H1 (cell line): Measurements from ENCODE around the gene LPAR2. TPM values are rescaled to one million over a fixed set of nuclear protein-coding genes. Genes with fewer than 3 reads are reported as not detected.

Source experiments
- CTCF ChIA-PET: fragments of 300-600 bp; sonication (Branson Sonifier 250); formaldehyde crosslinking; loops from one replicate; lab custom pipeline; 2021; ENCODE audit not compliant: partially characterized antibody; lab: Charles Lee
- POLR2A ChIA-PET: fragments of 300-600 bp; sonication (Branson Sonifier 250); formaldehyde crosslinking; loops from one replicate; lab custom pipeline; 2021; ENCODE audit warnings: inconsistent platforms; ENCODE audit not compliant: partially characterized antibody; lab: Charles Lee
- DNase-seq, 2 experiments: peaks; one replicate each; pipeline versions ENCODE4 v3.0.0 to v3.0.0-alpha.2; 2010 to 2022; ENCODE audit warnings: low spot score in 2 of 2, low read depth in 1 of 2, mixed read lengths in 1 of 2
- FAIRE-seq: peaks from 2 replicates; lab custom pipeline; 2011; peaks lifted over from hg19 to GRCh38; lab: Jason Lieb, UNC
- H2AFZ ChIP-seq: 2 replicates; pipeline ENCODE4 v1.8.1; 2012; ENCODE audit warnings: low read length, inconsistent platforms
- H2AK5ac ChIP-seq: 2 replicates; pipeline ENCODE4 v1.6.1; 2013; ENCODE audit warnings: low read depth, low read length
- H2BK120ac ChIP-seq: replicated peaks from 2 replicates; pipeline ENCODE3; 2013; ENCODE audit warnings: low read depth, low read length, inconsistent platforms
- H2BK12ac ChIP-seq: 2 replicates; pipeline ENCODE4 v1.6.1; 2013; ENCODE audit warnings: low read depth, low read length
- H2BK15ac ChIP-seq: 2 replicates; pipeline ENCODE4 v1.6.1; 2013; ENCODE audit warnings: low read length
- H2BK20ac ChIP-seq: 2 replicates; pipeline ENCODE4 v1.6.1; 2013; ENCODE audit warnings: low read length
- H2BK5ac ChIP-seq: 2 replicates; pipeline ENCODE4 v1.6.1; 2013; ENCODE audit warnings: low read depth, low read length
- H3K14ac ChIP-seq: 2 replicates; pipeline ENCODE4 v1.6.1; 2013; ENCODE audit warnings: inconsistent platforms; ENCODE audit not compliant: insufficient read length
- H3K18ac ChIP-seq: 2 replicates; pipeline ENCODE4 v1.6.1; 2013; ENCODE audit warnings: low read length; ENCODE audit errors: extremely low read depth
- H3K23ac ChIP-seq: 2 replicates; pipeline ENCODE4 v1.6.1; 2013; ENCODE audit warnings: inconsistent platforms; ENCODE audit not compliant: insufficient read length
- H3K23me2 ChIP-seq: 2 replicates; pipeline ENCODE4 v1.6.1; 2013; ENCODE audit warnings: low read depth, low read length
- H3K27ac ChIP-seq: 2 replicates; pipeline ENCODE4 v1.6.1; 2011; ENCODE audit warnings: low read depth, low read length, inconsistent platforms
- H3K27me3 ChIP-seq, 4 experiments: replicated peaks in 1 of 4; 1 replicate in 1 of 4; 2 replicates in 3 of 4; pipeline versions ENCODE4 v1.6.1 to v1.8.1; 2011 to 2013; ENCODE audit warnings: low read length in 3 of 4, mild to moderate bottlenecking in 3 of 4, inconsistent platforms in 2 of 4, mixed read lengths in 2 of 4, moderate library complexity in 1 of 4; ENCODE audit not compliant: control insufficient read depth in 3 of 4, insufficient read depth in 3 of 4; ENCODE audit errors: extremely low read depth in 1 of 4
- H3K36me3 ChIP-seq, 4 experiments: 2 replicates each; pipeline versions ENCODE4 v1.6.1 to v1.8.1; 2011 to 2013; ENCODE audit warnings: mild to moderate bottlenecking in 4 of 4, low read length in 3 of 4, moderate library complexity in 2 of 4, control low read depth in 1 of 4, inconsistent platforms in 1 of 4; ENCODE audit not compliant: insufficient read depth in 4 of 4, control insufficient read depth in 2 of 4
- H3K4ac ChIP-seq: replicated peaks from 2 replicates; pipeline ENCODE3; 2013; ENCODE audit warnings: low read length, low read depth, mixed read lengths, inconsistent platforms; ENCODE audit not compliant: insufficient read length
- H3K4me1 ChIP-seq, 4 experiments: replicated peaks in 1 of 4; 1 replicate in 1 of 4; 2 replicates in 3 of 4; pipeline versions ENCODE4 v1.6.1 to v1.8.1; 2011 to 2013; ENCODE audit warnings: low read length in 3 of 4, inconsistent platforms in 2 of 4, mixed read lengths in 1 of 4; ENCODE audit not compliant: insufficient read depth in 4 of 4, control insufficient read depth in 3 of 4
- H3K4me2 ChIP-seq, 2 experiments: 2 replicates each; pipeline versions ENCODE4 v1.6.1 to v1.8.1; 2011 to 2013; ENCODE audit warnings: low read depth in 2 of 2, low read length in 2 of 2, control low read depth in 1 of 2, inconsistent platforms in 1 of 2, mild to moderate bottlenecking in 1 of 2; ENCODE audit not compliant: insufficient read depth in 1 of 2
- H3K4me3 ChIP-seq, 4 experiments: fragments of 200-600, 300-600 bp in 1 of 4; sonication (generic), shearing (Covaris generic), sonication (Bioruptor Twin) in 1 of 4; 2 replicates each; pipeline versions ENCODE4 v1.5.1 to v1.8.1; 2011 to 2016; ENCODE audit warnings: low read length in 4 of 4, low read depth in 3 of 4, control low read depth in 2 of 4, inconsistent platforms in 2 of 4, mild to moderate bottlenecking in 2 of 4, mixed read lengths in 1 of 4, moderate library complexity in 1 of 4; ENCODE audit not compliant: insufficient read depth in 2 of 4; ENCODE audit errors: extremely low read depth in 1 of 4
- H3K56ac ChIP-seq: replicated peaks from 2 replicates; pipeline ENCODE3; 2013; ENCODE audit warnings: low read depth, mild to moderate bottlenecking, mixed read lengths, low read length, inconsistent platforms; ENCODE audit not compliant: insufficient read length
- H3K79me1 ChIP-seq: 2 replicates; pipeline ENCODE4 v1.6.1; 2013; ENCODE audit warnings: low read depth, low read length, control low read depth
- H3K79me2 ChIP-seq, 2 experiments: 2 replicates each; pipeline versions ENCODE4 v1.6.1 to v1.8.1; 2012 to 2013; ENCODE audit warnings: low read length in 2 of 2, mild to moderate bottlenecking in 2 of 2, inconsistent platforms in 1 of 2; ENCODE audit not compliant: insufficient read depth in 2 of 2, control insufficient read depth in 1 of 2
- H3K9ac ChIP-seq, 4 experiments: replicated peaks in 1 of 4; 1 replicate in 1 of 4; 2 replicates in 3 of 4; pipeline versions ENCODE4 v1.6.1 to v1.8.1; 2011 to 2013; ENCODE audit warnings: low read depth in 3 of 4, low read length in 3 of 4, control low read depth in 2 of 4, mild to moderate bottlenecking in 2 of 4, moderate library complexity in 2 of 4, inconsistent platforms in 1 of 4; ENCODE audit errors: extremely low read depth in 1 of 4
- H3K9me3 ChIP-seq, 2 experiments: 2 replicates each; pipeline versions ENCODE4 v1.6.1 to v1.8.1; 2012 to 2013; ENCODE audit warnings: mild to moderate bottlenecking in 2 of 2, moderate library complexity in 2 of 2, control low read depth in 1 of 2, inconsistent platforms in 1 of 2, low read depth in 1 of 2, low read length in 1 of 2, mixed read lengths in 1 of 2; ENCODE audit not compliant: insufficient read depth in 2 of 2
- H4K20me1 ChIP-seq, 2 experiments: replicated peaks in 1 of 2; 2 replicates each; pipeline versions ENCODE3 to v1.8.1; 2011 to 2013; ENCODE audit warnings: inconsistent platforms in 2 of 2, low read length in 2 of 2, mild to moderate bottlenecking in 1 of 2; ENCODE audit not compliant: insufficient read depth in 2 of 2, control insufficient read depth in 1 of 2
- H4K5ac ChIP-seq: 2 replicates; pipeline ENCODE4 v1.6.1; 2013; ENCODE audit warnings: low read length, low read depth, mixed read lengths, inconsistent platforms; ENCODE audit not compliant: insufficient read length
- H4K8ac ChIP-seq: 2 replicates; pipeline ENCODE4 v1.8.0; 2013; ENCODE audit warnings: mild to moderate bottlenecking, moderate library complexity, low read length, inconsistent platforms; ENCODE audit not compliant: insufficient read depth; ENCODE audit errors: extremely low read depth
- H4K91ac ChIP-seq: replicated peaks from 2 replicates; pipeline ENCODE3; 2013; ENCODE audit warnings: low read length, mixed read lengths, inconsistent platforms; ENCODE audit not compliant: insufficient read length
- BRCA1 ChIP-seq: IDR thresholded peaks from 2 replicates; pipeline ENCODE4 v1.6.1; 2012; ENCODE audit warnings: low read depth, low read length, improper control_type of control experiment
- CBX8 ChIP-seq: fragments of 300-800, 300-1000 bp; sonication (generic); IDR thresholded peaks from 2 replicates; pipeline ENCODE4 v1.7.1; 2016; ENCODE audit warnings: low read depth, low read length, borderline replicate concordance
- CEBPB ChIP-seq: IDR thresholded peaks from 2 replicates; pipeline ENCODE4 v1.6.1; 2012; ENCODE audit warnings: low read depth, low read length
- CREB1 ChIP-seq: IDR thresholded peaks from 2 replicates; pipeline ENCODE4 v1.6.1; 2012; ENCODE audit warnings: inconsistent platforms
- CTBP2 ChIP-seq: IDR thresholded peaks from 2 replicates; pipeline ENCODE4 v1.7.0; 2011; ENCODE audit warnings: borderline replicate concordance, mild to moderate bottlenecking, moderate library complexity, mixed read lengths, low read length; ENCODE audit not compliant: insufficient read depth, insufficient read length
- EP300 ChIP-seq, 2 experiments: IDR thresholded peaks; 1 replicate in 1 of 2; 2 replicates in 1 of 2; pipeline ENCODE4 v1.6.1; 2011 to 2012; ENCODE audit warnings: low read depth in 2 of 2, low read length in 2 of 2, mild to moderate bottlenecking in 2 of 2, borderline replicate concordance in 1 of 2, inconsistent platforms in 1 of 2, moderate library complexity in 1 of 2
- FOSL1 ChIP-seq: IDR thresholded peaks from 2 replicates; pipeline ENCODE4 v1.6.1; 2011; ENCODE audit warnings: mild to moderate bottlenecking, low read depth, low read length, moderate library complexity; ENCODE audit not compliant: insufficient read depth
- GABPA ChIP-seq: IDR thresholded peaks from 2 replicates; pipeline ENCODE4 v1.6.1; 2011; ENCODE audit warnings: mild to moderate bottlenecking, low read length, moderate library complexity, borderline replicate concordance; ENCODE audit not compliant: insufficient read depth
- KDM1A ChIP-seq: fragments of 200-600, 300-600 bp; sonication (generic); IDR thresholded peaks from 2 replicates; pipeline ENCODE4 v1.7.1; 2016; ENCODE audit warnings: mild to moderate bottlenecking, low read length, borderline replicate concordance
- KDM4A ChIP-seq: IDR thresholded peaks from one replicate; pipeline ENCODE4 v1.7.1; 2012; ENCODE audit warnings: low read depth, mild to moderate bottlenecking, moderate library complexity, low read length, inconsistent platforms; ENCODE audit not compliant: severe bottlenecking
- NRF1 ChIP-seq: IDR thresholded peaks from 2 replicates; pipeline ENCODE4 v1.6.1; 2011; ENCODE audit warnings: mild to moderate bottlenecking, low read depth, low read length, improper control_type of control experiment
- POLR2A ChIP-seq, 2 experiments: IDR thresholded peaks; 1 replicate in 1 of 2; 2 replicates in 1 of 2; pipeline ENCODE4 v1.6.1; 2011; ENCODE audit warnings: low read depth in 2 of 2, low read length in 2 of 2, mild to moderate bottlenecking in 2 of 2; ENCODE audit errors: control extremely low read depth in 1 of 2
- POU5F1 ChIP-seq: IDR thresholded peaks from 2 replicates; pipeline ENCODE4 v1.6.1; 2011; ENCODE audit warnings: low read depth, mild to moderate bottlenecking, low read length, moderate library complexity
- RFX5 ChIP-seq: IDR thresholded peaks from 2 replicates; pipeline ENCODE4 v1.6.1; 2011; ENCODE audit warnings: low read depth, low read length, improper control_type of control experiment, borderline replicate concordance
- TCF12 ChIP-seq: IDR thresholded peaks from 2 replicates; pipeline ENCODE4 v1.6.1; 2011; ENCODE audit warnings: low read depth, mild to moderate bottlenecking, low read length
- WGBS, 2 experiments: shearing (Covaris generic) in 1 of 2; methylation state at CpG; one replicate each; pipeline versions ENCODE4 v1.1.6 to v1.1.7; 2013 to 2015; ENCODE audit warnings: low lambda C conversion rate in 2 of 2, mixed read lengths in 2 of 2, inconsistent platforms in 1 of 2, low coverage in 1 of 2, missing lambda C conversion rate in 1 of 2; ENCODE audit not compliant: insufficient replicate concordance in 2 of 2, insufficient coverage in 1 of 2, insufficient read length in 1 of 2; ENCODE audit errors: extremely low coverage in 1 of 2, missing lambda C conversion rate in 1 of 2; 5-methylcytosine and 5-hydroxymethylcytosine counted together
- polyA plus RNA-seq, 7 experiments: library from polyadenylated mRNA; depleted of rRNA in 3 of 7; stranded (reverse) in 5 of 7; unstranded in 2 of 7; fragments of >200 nt in 5 of 7; fragments of 200-250 nt in 2 of 7; gene quantifications; 1 replicate in 5 of 7; 2 replicates in 1 of 7; 4 replicates in 1 of 7; pipeline versions ENCODE4 v1.2.1 to v1.2.3, GENCODE V29; 2011 to 2013; ENCODE audit warnings: missing spikeins in 2 of 7, mixed read lengths in 2 of 7
- total RNA-seq: library from RNA; stranded (reverse); fragmentation: NEBNext Ultra II Directional; extraction: Animal tissue kit (Norgen Biotek cat#: 25700); gene quantifications from 2 replicates; pipeline ENCODE4 v1.2.1, GENCODE V29; 2021

LPAR2 gene
- total and polyA plus RNA-seq, 2 of the 8 experiments (the other 6 are each of a cell fraction or from before 2014, with no cell fraction given): 47.6 to 70.2 TPM

GRCh38 chr19:19623383-19623782 is 4.6 kb downstream of the LPAR2 start:
- Histone ChIP-seq H3K23ac (no peak overlapping the region), H3K9ac (no peak overlapping the region)
- TF ChIP-seq FOSL1 (no peak), BRCA1 (no peak), RFX5 (no peak), KDM4A (no peak), CEBPB (no peak), NRF1 (no peak), CTBP2 (no peak), KDM1A (no peak), CBX8 (no peak), EP300 (IDR thresholded peaks at IDR 0.05; ENCODE audit: borderline replicate concordance in 1 of 2, low read depth in 2 of 2, low read length in 2 of 2) (no peak), TCF12 (no peak), GABPA (no peak), CREB1 (no peak), POLR2A (IDR thresholded peaks at IDR 0.05; ENCODE audit: control extremely low read depth in 1 of 2, low read depth in 2 of 2, low read length in 2 of 2) (no peak), POU5F1 (no peak)
- TF ChIP-seq, all 59 proteins: peak for 0
- Histone ChIP-seq H2BK5ac (no peak overlapping the region), H2BK12ac (no peak overlapping the region), H3K4me3 (no peak overlapping the region), H2BK20ac (no peak overlapping the region), H3K79me2 (peaks cover 0 to 18% of the 10 kb centered on the region in 2 experiments; a peak in 3 of 4 replicates), H3K9me3 (no peaks in the 10 kb centered on the region), H3K36me3 (peaks cover 6 to 10% (median 8%) of the 10 kb centered on the region in 4 experiments; a peak in 7 of 8 replicates), H2BK15ac (no peak overlapping the region), H4K20me1 (peaks cover 3 to 14% of the 10 kb centered on the region in 2 experiments), H4K5ac (no peak overlapping the region), H4K8ac (no peak overlapping the region; the same call in 1 of the 2 replicates), H3K56ac (no peak overlapping the region), H3K18ac (no peak overlapping the region), H2AK5ac (no peak overlapping the region), H2BK120ac (no peak overlapping the region), H3K23me2 (peaks cover 10% of the 10 kb centered on the region), H3K14ac (no peak overlapping the region), H2AFZ (no peak overlapping the region), H3K79me1 (peaks cover 8% of the 10 kb centered on the region), H3K4me1 (peaks cover 0 to 11% (median 8%) of the 10 kb centered on the region in 4 experiments; a peak in 5 of 7 replicates), H3K27me3 (no peaks in the 10 kb centered on the region; a peak in 1 of 7 replicates), H3K4ac (no peak overlapping the region), H3K27ac (no peak overlapping the region), H4K91ac (no peak overlapping the region), H3K4me2 (no peak overlapping the region)
- DNase-seq (no peak), FAIRE-seq (no peak)
- POLR2A ChIA-PET: interaction anchor here (0.9 kb wide), 1 partner anchor 21 kb away, joined by 3 read pairs; no protein-coding TSS in a partner anchor
- 90% methylated on average over 5 of the region's 5 CpGs; no CpG with 5 or more reads in 1 of the 2 experiments for WGBS, 2 experiments
- CTCF ChIA-PET: interaction anchor here (1.0 to 2.1 kb wide), 4 partner anchors 36 to 91 kb away, joined by 3 to 9 read pairs (median 4); no protein-coding TSS in a partner anchor
